HepG2 (cell line): Measurements from ENCODE around the gene FEV. TPM values are rescaled to one million over a fixed set of nuclear protein-coding genes. Genes with fewer than 3 reads are reported as not detected.
A peak's percentile ranks its signal among the peaks of the same experiment; 100 is the strongest.

ENCODE experiments used
- BHLHE40 ChIP-seq: IDR thresholded peaks from 2 replicates; pipeline ENCODE4 v1.6.1; 2011; ENCODE audit warnings: low read length, improper control_type of control experiment
- CHCHD3 ChIP-seq: sonication (generic); formaldehyde crosslinking; IDR thresholded peaks from 2 replicates; pipeline ENCODE4 v1.8.0; 2022; ENCODE audit warnings: mild to moderate bottlenecking, missing genetic modification reagents, moderate library complexity
- HNF4A ChIP-seq: sonication (generic); formaldehyde crosslinking; IDR thresholded peaks from 2 replicates; pipeline ENCODE4 v1.4.0; 2020; ENCODE audit warnings: missing genetic modification reagents
- HNRNPL ChIP-seq: fragments of 200-400 bp; formaldehyde crosslinking; IDR thresholded peaks from 2 replicates; pipeline ENCODE4 v1.6.1; 2017; ENCODE audit warnings: mild to moderate bottlenecking, low read depth, low read length
- POLR2A ChIP-seq, 2 experiments: IDR thresholded peaks; 2 replicates each; pipeline ENCODE4 v1.6.1; 2011; ENCODE audit warnings: low read depth in 2 of 2, low read length in 2 of 2, mild to moderate bottlenecking in 1 of 2, moderate library complexity in 1 of 2; ENCODE audit not compliant: insufficient read depth in 1 of 2
- RFX3 ChIP-seq: IDR thresholded peaks from 2 replicates; pipeline ENCODE4 v1.6.1; 2016; ENCODE audit warnings: missing biosample characterization, missing genetic modification reagents
- SP4 ChIP-seq: sonication (generic); formaldehyde crosslinking; IDR thresholded peaks from 2 replicates; pipeline ENCODE4 v1.8.1; 2023; ENCODE audit warnings: mild to moderate bottlenecking, missing genetic modification reagents
- U2AF1 ChIP-seq: fragments of 200-400 bp; formaldehyde crosslinking; optimal IDR thresholded peaks from 2 replicates; pipeline ENCODE3; 2017; ENCODE audit warnings: mild to moderate bottlenecking, low read depth, low read length
- ZEB1 ChIP-seq: IDR thresholded peaks from 2 replicates; pipeline ENCODE4 v1.6.1; 2012; ENCODE audit warnings: mild to moderate bottlenecking, low read depth, inconsistent platforms; ENCODE audit not compliant: insufficient replicate concordance
- ZNF235 ChIP-seq: sonication (generic); formaldehyde crosslinking; IDR thresholded peaks from 2 replicates; pipeline ENCODE4 v1.8.1; 2023; ENCODE audit warnings: mild to moderate bottlenecking, missing genetic modification reagents, borderline replicate concordance
- ZNF282 ChIP-seq: fragments of 450-650 bp; IDR thresholded peaks from 2 replicates; pipeline ENCODE4 v1.6.1; 2018; ENCODE audit not compliant: partially characterized antibody
- ZNF503 ChIP-seq: sonication (generic); formaldehyde crosslinking; IDR thresholded peaks from 2 replicates; pipeline ENCODE4 v1.4.0; 2020; ENCODE audit warnings: missing genetic modification reagents
- polyA plus RNA-seq, 8 experiments: library from polyadenylated mRNA; depleted of rRNA in 3 of 8; stranded (reverse) in 7 of 8; unstranded in 1 of 8; fragments of >200 nt; fragmentation: Illumina TruSeq in 4 of 8; extraction: Trizol in 4 of 8; gene quantifications; 2 replicates each; pipeline versions ENCODE4 v1.2.1 to v1.2.3, GENCODE V29; 2011 to 2016; ENCODE audit warnings: low read depth in 4 of 8, missing spikeins in 1 of 8, mixed read lengths in 1 of 8; ENCODE audit not compliant: insufficient read depth in 1 of 8
- total RNA-seq, 5 experiments: library from RNA; depleted of rRNA; stranded (reverse); fragments of >200 nt; fragmentation: Illumina TruSeq; extraction: Trizol; gene quantifications; 2 replicates each; pipeline ENCODE4 v1.2.3, GENCODE V29; 2016; ENCODE audit warnings: low read depth in 1 of 5
- TF ChIP-seq, protein P1 (sequence below): sonication (generic); formaldehyde crosslinking; IDR thresholded peaks from 2 replicates; pipeline ENCODE4 v1.5.1; 2020; ENCODE audit warnings: missing genetic modification reagents, mild to moderate bottlenecking, borderline replicate concordance
- TF ChIP-seq, protein P2 (sequence below): sonication (generic); formaldehyde crosslinking; IDR thresholded peaks from 2 replicates; pipeline ENCODE4 v1.4.0; 2020; ENCODE audit warnings: mild to moderate bottlenecking, missing genetic modification reagents
- TF ChIP-seq, protein P3 (sequence below): sonication (generic); formaldehyde crosslinking; IDR thresholded peaks from 2 replicates; pipeline ENCODE4 v1.9.0; 2022; ENCODE audit warnings: missing genetic modification reagents, mild to moderate bottlenecking, borderline replicate concordance

Gene FEV
- total and polyA plus RNA-seq, 2 of the 13 experiments (the other 11 are each of a cell fraction or from before 2014, with no cell fraction given): not detected

DNA sequence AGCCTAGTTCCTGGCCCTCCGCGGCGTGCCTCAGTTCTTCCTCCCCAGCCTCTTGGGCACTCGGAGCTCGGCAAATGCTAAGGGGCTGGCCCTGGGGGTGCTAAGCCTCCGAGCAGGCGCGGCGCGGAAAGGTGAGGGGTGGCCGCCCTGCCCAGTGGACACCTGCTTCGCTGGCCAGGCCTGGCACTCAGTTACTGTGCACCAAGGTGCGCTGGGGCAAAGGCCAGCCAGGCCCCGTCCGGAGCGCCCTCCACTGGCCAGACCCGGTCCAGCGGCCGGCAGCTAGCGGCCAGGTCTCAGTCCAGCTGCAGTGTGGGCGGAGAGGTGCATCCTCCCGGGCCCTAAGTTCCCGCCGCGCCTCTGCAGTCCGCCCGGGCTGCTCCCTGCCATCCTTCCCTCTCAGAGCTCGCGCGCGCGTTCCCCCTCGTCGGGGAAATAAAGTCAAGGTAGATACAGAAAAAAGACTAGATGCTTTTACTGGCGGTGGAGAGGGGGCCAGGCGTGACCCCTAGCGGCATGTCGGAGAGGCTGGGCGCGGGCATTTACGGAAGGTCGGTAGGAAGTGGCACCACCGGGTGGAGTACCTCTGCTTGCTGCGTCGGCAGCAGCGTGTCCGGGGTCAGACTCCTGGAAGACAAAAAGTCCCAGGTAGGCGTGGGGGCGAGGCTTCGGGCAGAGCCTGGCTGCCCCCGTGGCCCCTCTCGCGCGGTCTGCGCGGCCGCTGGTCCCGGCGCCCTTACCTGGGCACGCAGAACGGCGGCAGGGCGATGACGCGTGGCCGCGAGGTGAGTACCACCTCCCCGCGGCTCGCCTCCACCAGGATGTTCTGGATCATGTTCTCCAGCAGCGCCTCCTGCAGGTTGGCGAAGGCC is 17.6 kb upstream of the FEV start (continued):
- TF ChIP-seq, protein P1, sequence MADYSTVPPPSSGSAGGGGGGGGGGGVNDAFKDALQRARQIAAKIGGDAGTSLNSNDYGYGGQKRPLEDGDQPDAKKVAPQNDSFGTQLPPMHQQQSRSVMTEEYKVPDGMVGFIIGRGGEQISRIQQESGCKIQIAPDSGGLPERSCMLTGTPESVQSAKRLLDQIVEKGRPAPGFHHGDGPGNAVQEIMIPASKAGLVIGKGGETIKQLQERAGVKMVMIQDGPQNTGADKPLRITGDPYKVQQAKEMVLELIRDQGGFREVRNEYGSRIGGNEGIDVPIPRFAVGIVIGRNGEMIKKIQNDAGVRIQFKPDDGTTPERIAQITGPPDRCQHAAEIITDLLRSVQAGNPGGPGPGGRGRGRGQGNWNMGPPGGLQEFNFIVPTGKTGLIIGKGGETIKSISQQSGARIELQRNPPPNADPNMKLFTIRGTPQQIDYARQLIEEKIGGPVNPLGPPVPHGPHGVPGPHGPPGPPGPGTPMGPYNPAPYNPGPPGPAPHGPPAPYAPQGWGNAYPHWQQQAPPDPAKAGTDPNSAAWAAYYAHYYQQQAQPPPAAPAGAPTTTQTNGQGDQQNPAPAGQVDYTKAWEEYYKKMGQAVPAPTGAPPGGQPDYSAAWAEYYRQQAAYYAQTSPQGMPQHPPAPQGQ (CRISPR knock-in tag): no peak
- TF ChIP-seq RFX3 (no peak), SP4 (CRISPR knock-in tag) (peak; percentile 35; the same call in 1 of the 2 replicates), U2AF1 (peak; percentile 30), BHLHE40 (no peak), ZNF235 (CRISPR knock-in tag) (no peak), CHCHD3 (0 out of 2 replicates have a peak, but pooled peaks have one; percentile 45), POLR2A (IDR thresholded peaks at IDR 0.05; ENCODE audit: insufficient read depth in 1 of 2, low read depth in 2 of 2, low read length in 2 of 2) (no peak), ZNF282 (no peak), HNF4A (peak; percentile 66), ZEB1 (no peak), HNRNPL (peak; percentile 81; the same call in 1 of the 2 replicates), ZNF503 (CRISPR knock-in tag) (no peak)
- TF ChIP-seq, protein P2, sequence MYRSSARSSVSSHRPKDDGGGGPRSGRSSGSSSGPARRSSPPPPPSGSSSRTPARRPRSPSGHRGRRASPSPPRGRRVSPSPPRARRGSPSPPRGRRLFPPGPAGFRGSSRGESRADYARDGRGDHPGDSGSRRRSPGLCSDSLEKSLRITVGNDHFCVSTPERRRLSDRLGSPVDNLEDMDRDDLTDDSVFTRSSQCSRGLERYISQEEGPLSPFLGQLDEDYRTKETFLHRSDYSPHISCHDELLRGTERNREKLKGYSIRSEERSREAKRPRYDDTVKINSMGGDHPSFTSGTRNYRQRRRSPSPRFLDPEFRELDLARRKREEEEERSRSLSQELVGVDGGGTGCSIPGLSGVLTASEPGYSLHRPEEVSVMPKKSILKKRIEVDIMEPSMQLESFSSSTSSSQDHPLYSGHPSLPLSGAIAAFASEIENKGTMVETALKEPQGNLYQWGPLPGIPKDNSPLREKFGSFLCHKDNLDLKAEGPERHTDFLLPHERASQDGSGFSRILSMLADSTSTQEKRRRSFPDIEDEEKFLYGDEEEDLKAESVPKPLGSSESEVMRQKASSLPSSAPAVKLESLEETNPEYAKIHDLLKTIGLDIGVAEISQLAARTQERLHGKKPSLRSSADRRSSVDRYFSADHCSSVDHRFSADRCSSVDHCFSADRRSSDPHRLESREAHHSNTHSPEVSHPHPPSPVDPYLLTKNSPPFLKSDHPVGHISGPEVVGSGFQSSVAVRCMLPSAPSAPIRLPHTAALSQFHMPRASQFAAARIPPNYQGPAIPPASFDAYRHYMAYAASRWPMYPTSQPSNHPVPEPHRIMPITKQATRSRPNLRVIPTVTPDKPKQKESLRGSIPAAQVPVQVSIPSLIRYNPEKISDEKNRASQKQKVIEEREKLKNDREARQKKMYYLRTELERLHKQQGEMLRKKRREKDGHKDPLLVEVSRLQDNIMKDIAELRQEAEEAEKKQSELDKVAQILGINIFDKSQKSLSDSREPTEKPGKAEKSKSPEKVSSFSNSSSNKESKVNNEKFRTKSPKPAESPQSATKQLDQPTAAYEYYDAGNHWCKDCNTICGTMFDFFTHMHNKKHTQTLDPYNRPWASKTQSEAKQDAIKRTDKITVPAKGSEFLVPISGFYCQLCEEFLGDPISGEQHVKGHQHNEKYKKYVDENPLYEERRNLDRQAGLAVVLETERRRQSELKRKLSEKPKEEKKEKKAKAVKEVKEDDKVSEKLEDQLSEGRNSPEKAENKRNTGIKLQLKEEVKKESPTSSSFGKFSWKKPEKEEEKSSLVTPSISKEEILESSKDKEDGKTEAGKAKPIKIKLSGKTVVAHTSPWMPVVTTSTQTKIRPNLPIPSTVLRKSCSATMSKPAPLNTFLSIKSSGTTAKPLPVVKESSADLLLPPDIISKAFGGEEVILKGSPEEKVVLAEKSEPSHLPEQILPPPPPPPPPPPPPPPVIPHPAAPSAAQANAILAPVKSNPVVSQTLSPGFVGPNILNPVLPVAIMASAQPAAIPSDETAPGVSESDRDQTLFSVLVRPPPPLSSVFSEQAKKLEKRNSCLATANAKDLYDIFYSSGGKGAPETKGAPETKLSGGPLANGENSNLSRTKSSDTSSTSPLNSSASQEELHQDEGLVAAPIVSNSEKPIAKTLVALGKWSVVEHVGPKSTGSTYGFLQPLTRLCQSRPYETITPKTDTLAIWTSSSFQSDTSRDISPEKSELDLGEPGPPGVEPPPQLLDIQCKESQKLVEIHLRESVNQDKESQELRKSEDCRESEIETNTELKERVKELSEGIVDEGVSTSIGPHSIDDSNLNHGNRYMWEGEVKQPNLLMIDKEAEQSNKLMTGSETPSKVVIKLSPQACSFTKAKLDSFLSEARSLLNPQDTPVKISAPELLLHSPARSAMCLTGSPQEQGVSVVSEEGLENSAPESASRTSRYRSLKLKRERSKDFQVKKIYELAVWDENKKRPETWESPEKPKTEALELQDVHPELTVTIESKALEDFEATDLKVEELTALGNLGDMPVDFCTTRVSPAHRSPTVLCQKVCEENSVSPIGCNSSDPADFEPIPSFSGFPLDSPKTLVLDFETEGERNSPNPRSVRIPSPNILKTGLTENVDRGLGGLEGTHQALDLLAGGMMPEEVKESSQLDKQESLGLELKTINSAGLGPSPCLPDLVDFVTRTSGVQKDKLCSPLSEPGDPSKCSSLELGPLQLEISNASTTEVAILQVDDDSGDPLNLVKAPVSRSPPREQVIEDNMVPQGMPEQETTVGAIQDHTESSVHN (CRISPR knock-in tag): no peak
- TF ChIP-seq, protein P3, sequence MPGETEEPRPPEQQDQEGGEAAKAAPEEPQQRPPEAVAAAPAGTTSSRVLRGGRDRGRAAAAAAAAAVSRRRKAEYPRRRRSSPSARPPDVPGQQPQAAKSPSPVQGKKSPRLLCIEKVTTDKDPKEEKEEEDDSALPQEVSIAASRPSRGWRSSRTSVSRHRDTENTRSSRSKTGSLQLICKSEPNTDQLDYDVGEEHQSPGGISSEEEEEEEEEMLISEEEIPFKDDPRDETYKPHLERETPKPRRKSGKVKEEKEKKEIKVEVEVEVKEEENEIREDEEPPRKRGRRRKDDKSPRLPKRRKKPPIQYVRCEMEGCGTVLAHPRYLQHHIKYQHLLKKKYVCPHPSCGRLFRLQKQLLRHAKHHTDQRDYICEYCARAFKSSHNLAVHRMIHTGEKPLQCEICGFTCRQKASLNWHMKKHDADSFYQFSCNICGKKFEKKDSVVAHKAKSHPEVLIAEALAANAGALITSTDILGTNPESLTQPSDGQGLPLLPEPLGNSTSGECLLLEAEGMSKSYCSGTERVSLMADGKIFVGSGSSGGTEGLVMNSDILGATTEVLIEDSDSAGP (CRISPR knock-in tag): peak; percentile 68
